Common myeloid progenitor, CD34-positive (primary cell): ENCODE results near the gene TMEM117.
"Not testable (repeated sequence)": the region's sequence is repeated elsewhere in the genome, so short reads cannot be mapped to it uniquely, and the experiment has no call there.

Source experiments
- CTCF ChIA-PET: fragments of 350-600 bp; sonication (Branson Sonifier 250); formaldehyde crosslinking; loops from one replicate; lab custom pipeline; 2021; ENCODE audit warnings: antibody characterized with exemption; lab: Charles Lee
- POLR2A ChIA-PET: fragments of 350-600 bp; sonication (Branson Sonifier 250); formaldehyde crosslinking; loops from one replicate; lab custom pipeline; 2021; ENCODE audit warnings: antibody characterized with exemption; lab: Charles Lee
- DNase-seq, 3 donors: peaks; one replicate each; pipeline versions ENCODE4 v3.0.0 to v3.0.0-alpha.2; 2013
- H3K27ac ChIP-seq, 2 experiments: 1 replicate in 1 of 2; 2 replicates in 1 of 2; pipeline ENCODE4 v1.7.0; 2013; ENCODE audit warnings: inconsistent platforms in 2 of 2, low read length in 2 of 2, mild to moderate bottlenecking in 2 of 2, low read depth in 1 of 2, moderate library complexity in 1 of 2; ENCODE audit not compliant: severe bottlenecking in 2 of 2, insufficient read depth in 1 of 2, poor library complexity in 1 of 2
- H3K27me3 ChIP-seq, 5 experiments: replicated peaks in 2 of 5; 1 replicate in 3 of 5; 2 replicates in 2 of 5; pipeline versions ENCODE4 v1.6.1 to v1.7.0; 2013; ENCODE audit warnings: low read length in 4 of 5, mild to moderate bottlenecking in 2 of 5, moderate library complexity in 2 of 5, inconsistent platforms in 1 of 5; ENCODE audit not compliant: insufficient read depth in 5 of 5, control insufficient read depth in 4 of 5
- H3K36me3 ChIP-seq, 4 experiments: 1 replicate in 2 of 4; 2 replicates in 2 of 4; pipeline versions ENCODE4 v1.6.1 to v1.7.0; 2013; ENCODE audit warnings: low read length in 3 of 4, control low read depth in 1 of 4, mild to moderate bottlenecking in 1 of 4; ENCODE audit not compliant: control insufficient read depth in 4 of 4, insufficient read depth in 4 of 4
- H3K4me1 ChIP-seq, 4 experiments: 1 replicate in 3 of 4; 2 replicates in 1 of 4; pipeline versions ENCODE4 v1.6.1 to v1.7.1; 2013; ENCODE audit warnings: low read length in 3 of 4, mild to moderate bottlenecking in 3 of 4, control low read depth in 1 of 4, inconsistent platforms in 1 of 4, moderate library complexity in 1 of 4; ENCODE audit not compliant: control insufficient read depth in 4 of 4, insufficient read depth in 4 of 4; ENCODE audit errors: control extremely low read depth in 1 of 4
- H3K4me3 ChIP-seq, 7 experiments: 1 replicate in 4 of 7; 2 replicates in 3 of 7; pipeline versions ENCODE4 v1.5.1 to v1.7.0; 2013; ENCODE audit warnings: mild to moderate bottlenecking in 7 of 7, low read length in 6 of 7, moderate library complexity in 6 of 7, inconsistent platforms in 2 of 7, low read depth in 2 of 7, control low read depth in 1 of 7; ENCODE audit not compliant: insufficient read depth in 4 of 7, control insufficient read depth in 1 of 7; ENCODE audit errors: extremely low read depth in 1 of 7
- H3K9me3 ChIP-seq, 5 experiments: 1 replicate in 4 of 5; 2 replicates in 1 of 5; pipeline versions ENCODE4 v1.6.1 to v1.7.1; 2013; ENCODE audit warnings: low read length in 4 of 5, mild to moderate bottlenecking in 2 of 5, inconsistent platforms in 1 of 5, low read depth in 1 of 5, moderate library complexity in 1 of 5; ENCODE audit not compliant: control insufficient read depth in 4 of 5, insufficient read depth in 2 of 5; ENCODE audit errors: control extremely low read depth in 1 of 5
- WGBS: methylation state at CpG from one replicate; pipeline ENCODE4 v1.1.5; 2013; ENCODE audit not compliant: insufficient coverage; 5-methylcytosine and 5-hydroxymethylcytosine counted together

The TMEM117 gene

DNA sequence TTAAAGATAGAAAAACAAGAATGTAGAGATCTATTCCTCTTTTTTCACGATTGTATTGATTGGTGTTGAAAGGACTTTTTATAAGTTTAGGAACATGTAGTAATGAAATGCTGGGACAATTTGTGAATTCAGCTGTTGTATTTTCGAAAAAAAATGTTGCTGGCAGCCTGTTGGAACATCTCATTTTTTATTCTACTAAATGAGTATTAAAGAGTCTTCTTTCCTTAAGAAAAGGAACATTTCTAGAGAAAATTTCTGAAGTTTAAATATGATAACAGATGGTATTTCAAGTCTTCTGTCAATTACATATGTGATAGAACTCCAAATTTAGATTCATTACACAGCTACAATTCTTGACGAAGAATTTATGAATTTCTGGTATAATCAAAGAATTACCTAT lies 189.6 kb downstream of the TMEM117 start:
- Histone ChIP-seq H3K4me3 (no peak overlapping the region), H3K9me3 (peaks cover 0 to 7% (median 0%) of the 10 kb centered on the region in 5 experiments), H3K36me3 (no peaks in the 10 kb centered on the region), H3K4me1 (peaks cover 0 to 3% (median 0%) of the 10 kb centered on the region in 4 experiments), H3K27ac (no peak overlapping the region), H3K27me3 (no peaks in the 10 kb centered on the region)
- ChIA-PET CTCF (no interaction called here), POLR2A (no interaction called here)
- DNase-seq = no peak
- WGBS = no CpG with 5 or more reads among the region's 3 CpGs

DNA sequence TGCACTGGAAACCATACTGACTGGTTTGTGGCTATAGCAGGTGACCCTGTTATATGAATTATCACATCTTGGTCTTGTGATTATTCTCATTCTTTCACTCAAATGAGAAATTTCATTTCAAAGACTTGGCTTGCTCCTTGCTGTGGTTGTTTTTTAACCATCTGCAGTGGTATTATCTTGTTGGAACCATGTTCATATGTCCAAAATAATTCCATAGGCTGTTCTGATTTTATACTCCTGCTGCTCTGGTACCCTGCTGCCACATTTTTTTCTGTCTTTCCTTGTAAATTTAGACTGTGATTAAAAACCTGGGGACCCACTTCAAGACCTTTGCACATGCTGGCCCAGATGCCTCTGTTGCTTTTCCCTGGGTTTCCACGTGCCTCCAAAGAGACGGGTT lies 190.2 kb downstream of the TMEM117 start:
- 100% methylated on average over 1 of the region's 2 CpGs for WGBS
- Histone ChIP-seq H3K36me3 (no peaks in the 10 kb centered on the region), H3K9me3 (peaks cover 0 to 9% (median 0%) of the 10 kb centered on the region in 5 experiments), H3K27ac (no peak overlapping the region), H3K4me3 (no peak overlapping the region), H3K27me3 (no peaks in the 10 kb centered on the region), H3K4me1 (peaks cover 0 to 3% (median 0%) of the 10 kb centered on the region in 4 experiments)
- ChIA-PET POLR2A (no interaction called here), CTCF (no interaction called here)
- no peak for DNase-seq

DNA sequence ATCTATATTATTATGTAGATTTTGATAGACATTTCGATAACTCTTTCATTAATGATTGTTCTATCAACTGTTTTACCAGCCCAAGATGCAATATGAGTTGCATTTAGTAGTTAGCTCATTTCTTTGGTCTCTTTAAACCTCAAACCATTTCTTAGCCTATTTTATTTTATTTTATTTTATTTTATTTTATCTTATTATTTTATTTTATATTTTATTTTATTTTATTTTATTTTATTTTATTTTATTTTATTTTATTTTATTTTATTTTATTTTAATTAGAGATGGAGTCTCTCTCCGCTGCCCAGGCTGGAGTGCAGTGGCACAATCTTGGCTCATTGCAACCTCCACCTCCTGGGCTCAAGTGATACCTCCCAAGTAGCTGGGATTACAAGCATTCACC lies 191.0 kb downstream of the TMEM117 start:
- H3K36me3 ChIP-seq, H3K27ac ChIP-seq, H3K4me3 ChIP-seq, CTCF ChIA-PET, POLR2A ChIA-PET, DNase-seq, H3K4me1 ChIP-seq, H3K27me3 ChIP-seq: not testable (repeated sequence)
- peaks cover 0 to 13% (median 1%) of the 10 kb centered on the region in 5 experiments for H3K9me3 ChIP-seq
- no CpG with 5 or more reads among the region's 2 CpGs for WGBS

DNA sequence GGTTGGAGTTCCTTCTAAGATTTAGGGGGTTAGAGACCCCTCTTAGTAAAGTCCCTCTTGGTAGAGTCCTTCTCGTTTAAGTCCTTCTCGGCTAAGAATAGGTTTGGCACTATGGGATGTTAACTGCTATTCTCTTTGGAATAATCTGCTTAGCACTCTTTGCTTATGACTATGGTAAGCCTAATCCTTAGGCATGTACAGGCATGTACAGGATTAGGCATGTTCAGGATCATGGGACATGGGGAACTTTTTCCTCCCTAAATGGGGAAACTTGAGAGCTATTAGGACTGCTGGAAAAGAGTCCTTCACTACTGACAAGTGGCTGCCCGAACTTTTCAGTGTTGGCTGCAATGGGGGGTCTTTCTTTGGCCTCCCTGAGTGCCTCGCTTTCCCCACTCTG lies 193.3 kb downstream of the TMEM117 start:
- Histone ChIP-seq H3K27me3 (no peaks in the 10 kb centered on the region), H3K4me3 (no peak overlapping the region), H3K36me3 (no peaks in the 10 kb centered on the region), H3K27ac (no peak overlapping the region), H3K9me3 (peaks cover 0 to 13% (median 1%) of the 10 kb centered on the region in 5 experiments), H3K4me1 (no peaks in the 10 kb centered on the region)
- WGBS = 100% methylated on average over 3 of the region's 4 CpGs
- DNase-seq = no peak
- ChIA-PET CTCF (interaction anchor here (1.0 kb wide), 1 partner anchor 901 kb away, joined by 3 read pairs; no protein-coding TSS in a partner anchor), POLR2A (no interaction called here)

DNA sequence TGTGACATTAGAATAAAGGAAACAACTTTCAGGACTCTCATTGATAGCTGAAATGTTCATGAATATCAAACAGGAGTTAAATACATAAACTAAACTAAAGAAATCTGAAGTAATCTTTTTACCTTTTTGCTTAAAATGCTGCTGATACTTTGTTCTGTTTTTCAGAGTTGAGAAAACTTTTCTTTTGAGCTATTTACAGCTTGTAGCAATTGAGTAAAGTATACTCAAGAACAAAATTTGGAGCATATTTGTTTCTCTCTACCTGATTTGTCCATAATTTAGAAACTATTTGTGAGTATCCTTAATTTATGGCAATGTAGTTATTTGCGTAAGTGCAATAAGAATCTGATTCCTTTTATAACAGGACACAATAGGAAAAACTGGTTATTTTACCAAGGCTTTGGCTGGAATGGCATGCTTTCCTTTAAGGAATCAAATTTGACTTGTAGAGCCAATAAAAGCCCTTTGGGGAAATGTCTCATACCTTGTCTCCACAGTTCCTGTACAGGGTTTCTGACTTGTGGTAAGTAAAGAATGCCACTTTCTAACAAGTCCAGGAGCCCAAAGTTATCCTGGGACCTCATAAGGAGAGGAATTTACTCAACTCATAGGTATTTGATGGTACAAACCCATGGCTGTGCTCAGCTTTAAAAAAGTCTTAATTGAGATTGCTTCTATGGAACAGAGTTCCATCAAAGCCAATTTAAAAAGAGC lies 195.7 kb downstream of the TMEM117 start:
- no CpG with 5 or more reads among the region's 1 CpG for WGBS
- Histone ChIP-seq H3K36me3 (no peaks in the 10 kb centered on the region), H3K9me3 (peaks cover 0 to 13% (median 1%) of the 10 kb centered on the region in 5 experiments), H3K27ac (no peak overlapping the region), H3K27me3 (no peaks in the 10 kb centered on the region), H3K4me3 (no peak overlapping the region), H3K4me1 (no peaks in the 10 kb centered on the region)
- peak in 1 of 3 donors; percentile 8 for DNase-seq
- POLR2A ChIA-PET = no interaction called here
- CTCF ChIA-PET = no interaction called here

DNA sequence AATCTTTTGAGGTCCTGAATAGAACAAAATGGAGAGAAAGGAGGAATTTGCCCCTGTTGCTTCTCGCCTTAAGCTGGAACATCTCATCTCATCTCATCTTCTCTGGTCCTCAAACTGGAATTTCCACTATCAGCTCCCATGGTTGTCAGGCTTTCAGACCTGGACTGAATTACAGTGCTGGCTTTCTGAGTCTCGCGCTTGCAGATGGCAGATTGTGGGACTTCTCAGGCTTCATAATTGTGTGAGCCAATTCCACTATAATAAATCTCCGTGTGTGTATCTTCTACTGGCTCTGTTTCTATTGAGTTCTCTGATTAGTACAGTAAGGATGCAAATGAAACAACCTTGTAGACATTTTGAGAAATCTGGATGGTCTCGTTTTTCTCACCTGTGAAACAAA lies 199.0 kb downstream of the TMEM117 start:
- no peaks in the 10 kb centered on the region for H3K27me3 ChIP-seq
- POLR2A ChIA-PET = no interaction called here
- no peak overlapping the region for H3K27ac ChIP-seq
- H3K4me1 ChIP-seq = no peaks in the 10 kb centered on the region
- no peaks in the 10 kb centered on the region for H3K36me3 ChIP-seq
- no peak overlapping the region for H3K4me3 ChIP-seq
- peaks cover 0 to 13% (median 0%) of the 10 kb centered on the region in 5 experiments for H3K9me3 ChIP-seq
- 100% methylated on average over 3 of the region's 5 CpGs for WGBS
- DNase-seq = no peak
- CTCF ChIA-PET = no interaction called here

DNA sequence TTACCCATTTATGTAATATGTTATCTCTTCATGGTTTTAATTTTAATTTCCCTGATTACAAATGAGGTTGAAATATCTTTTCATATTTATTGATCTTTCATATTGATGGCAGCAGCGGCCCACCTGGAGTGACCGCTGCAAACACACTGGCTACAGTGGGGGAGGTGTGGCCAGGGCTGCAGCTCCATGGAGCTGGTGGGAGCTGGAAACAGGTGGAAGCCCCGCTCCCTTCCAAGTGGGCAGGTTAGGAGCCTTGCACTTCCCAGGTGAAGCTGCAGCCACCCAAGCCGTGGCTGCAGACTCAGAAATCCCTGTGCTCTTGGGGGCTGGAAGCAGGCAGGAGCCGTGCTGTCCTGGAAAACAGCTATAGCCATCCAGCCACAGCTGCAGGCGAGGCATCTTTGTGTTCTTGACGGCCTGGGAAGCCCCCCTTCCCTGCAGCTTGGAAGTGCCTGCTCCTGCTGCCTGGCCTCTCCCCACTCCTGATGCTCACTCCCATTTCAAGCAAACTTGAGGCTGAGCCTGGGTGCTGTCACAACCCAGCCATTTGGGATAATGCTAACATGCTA lies 201.1 kb downstream of the TMEM117 start:
- CTCF ChIA-PET = no interaction called here
- Histone ChIP-seq H3K27ac (no peak overlapping the region), H3K27me3 (no peaks in the 10 kb centered on the region), H3K4me3 (no peak overlapping the region), H3K4me1 (no peaks in the 10 kb centered on the region), H3K9me3 (peaks cover 0 to 2% (median 0%) of the 10 kb centered on the region in 5 experiments), H3K36me3 (no peaks in the 10 kb centered on the region)
- POLR2A ChIA-PET = no interaction called here
- DNase-seq = no peak
- 97% methylated on average over 7 of the region's 7 CpGs for WGBS
